Measurements from ENCODE around the gene EBLN2.

DNA sequence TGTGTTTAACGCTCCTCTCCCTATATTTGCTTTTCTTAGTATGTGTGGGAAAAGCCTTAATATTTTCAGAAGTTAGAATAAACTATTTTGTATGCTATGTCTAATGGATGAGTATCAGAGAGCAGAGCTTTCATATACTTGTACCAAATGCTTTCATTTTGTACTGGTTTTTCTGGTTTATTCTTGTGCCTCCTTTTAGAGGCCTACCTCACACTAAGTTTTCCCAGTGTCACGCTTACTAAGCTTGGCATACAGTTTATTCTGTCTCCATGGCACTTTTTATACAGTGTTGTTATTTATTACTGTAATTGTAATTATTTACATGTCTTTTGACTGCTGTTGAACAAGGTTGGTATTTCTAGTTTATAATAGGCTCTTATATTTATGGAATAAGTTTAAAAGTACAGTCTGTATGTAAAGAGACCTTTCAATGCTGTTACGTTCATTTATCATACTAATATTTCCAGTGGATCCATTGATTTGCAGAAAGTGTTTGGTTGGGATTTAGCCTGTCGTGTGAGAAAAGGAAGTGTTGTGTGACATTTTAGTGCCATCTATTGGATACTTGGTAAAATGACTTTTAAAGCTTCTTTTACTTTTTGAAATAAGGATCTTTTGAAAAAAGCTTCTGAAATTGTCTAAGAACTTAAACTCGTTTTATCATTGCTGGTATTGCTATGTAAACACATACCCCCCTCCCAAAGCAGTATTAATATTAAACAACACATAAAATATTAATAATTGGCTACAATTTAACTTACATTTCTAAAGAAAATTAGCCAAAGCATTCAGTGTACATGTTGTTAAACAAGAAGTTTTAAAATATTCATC, 5.2 kb upstream of the EBLN2 start:
- TF ChIP-seq, protein P1, sequence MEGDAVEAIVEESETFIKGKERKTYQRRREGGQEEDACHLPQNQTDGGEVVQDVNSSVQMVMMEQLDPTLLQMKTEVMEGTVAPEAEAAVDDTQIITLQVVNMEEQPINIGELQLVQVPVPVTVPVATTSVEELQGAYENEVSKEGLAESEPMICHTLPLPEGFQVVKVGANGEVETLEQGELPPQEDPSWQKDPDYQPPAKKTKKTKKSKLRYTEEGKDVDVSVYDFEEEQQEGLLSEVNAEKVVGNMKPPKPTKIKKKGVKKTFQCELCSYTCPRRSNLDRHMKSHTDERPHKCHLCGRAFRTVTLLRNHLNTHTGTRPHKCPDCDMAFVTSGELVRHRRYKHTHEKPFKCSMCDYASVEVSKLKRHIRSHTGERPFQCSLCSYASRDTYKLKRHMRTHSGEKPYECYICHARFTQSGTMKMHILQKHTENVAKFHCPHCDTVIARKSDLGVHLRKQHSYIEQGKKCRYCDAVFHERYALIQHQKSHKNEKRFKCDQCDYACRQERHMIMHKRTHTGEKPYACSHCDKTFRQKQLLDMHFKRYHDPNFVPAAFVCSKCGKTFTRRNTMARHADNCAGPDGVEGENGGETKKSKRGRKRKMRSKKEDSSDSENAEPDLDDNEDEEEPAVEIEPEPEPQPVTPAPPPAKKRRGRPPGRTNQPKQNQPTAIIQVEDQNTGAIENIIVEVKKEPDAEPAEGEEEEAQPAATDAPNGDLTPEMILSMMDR (IDR thresholded peaks at IDR 0.05), result peak; percentile 57
- no peak for TF ChIP-seq EZH2 (IDR thresholded peaks at IDR 0.05)

Measured in neural progenitor cell (in vitro differentiated cells).